DND-41 (cell line): ENCODE results near the gene ZNF521.

ENCODE experiments used
- CTCF ChIP-seq: IDR thresholded peaks from 2 replicates; pipeline ENCODE4 v1.5.1; 2012; ENCODE audit warnings: borderline replicate concordance, low read length, moderate library complexity, mild to moderate bottlenecking; ENCODE audit not compliant: poor library complexity, severe bottlenecking; ENCODE audit errors: extremely low read depth
- EZH2 ChIP-seq: IDR thresholded peaks from 3 replicates; pipeline ENCODE4 v1.6.1; 2012; ENCODE audit warnings: borderline replicate concordance, low read depth, mild to moderate bottlenecking, moderate library complexity, low read length, inconsistent platforms; ENCODE audit not compliant: severe bottlenecking

GRCh38 chr18:25282282-25282681 lies 69.7 kb downstream of the ZNF521 start:
- TF ChIP-seq CTCF, result no peak
- TF ChIP-seq EZH2, result no peak
